HG03457 (cell line): ENCODE data around the gene AHDC1.
"Not testable (repeated sequence)": the region's sequence is repeated elsewhere in the genome, so short reads cannot be mapped to it uniquely, and the experiment has no call there.

Experiments used
- ATAC-seq: cut with Tn5 transposase; IDR thresholded peaks from one replicate; pipeline ENCODE4 v1.9.1; 2021; ENCODE audit warnings: moderate number of reproducible peaks; ENCODE audit not compliant: unreplicated experiment

AHDC1 gene

DNA sequence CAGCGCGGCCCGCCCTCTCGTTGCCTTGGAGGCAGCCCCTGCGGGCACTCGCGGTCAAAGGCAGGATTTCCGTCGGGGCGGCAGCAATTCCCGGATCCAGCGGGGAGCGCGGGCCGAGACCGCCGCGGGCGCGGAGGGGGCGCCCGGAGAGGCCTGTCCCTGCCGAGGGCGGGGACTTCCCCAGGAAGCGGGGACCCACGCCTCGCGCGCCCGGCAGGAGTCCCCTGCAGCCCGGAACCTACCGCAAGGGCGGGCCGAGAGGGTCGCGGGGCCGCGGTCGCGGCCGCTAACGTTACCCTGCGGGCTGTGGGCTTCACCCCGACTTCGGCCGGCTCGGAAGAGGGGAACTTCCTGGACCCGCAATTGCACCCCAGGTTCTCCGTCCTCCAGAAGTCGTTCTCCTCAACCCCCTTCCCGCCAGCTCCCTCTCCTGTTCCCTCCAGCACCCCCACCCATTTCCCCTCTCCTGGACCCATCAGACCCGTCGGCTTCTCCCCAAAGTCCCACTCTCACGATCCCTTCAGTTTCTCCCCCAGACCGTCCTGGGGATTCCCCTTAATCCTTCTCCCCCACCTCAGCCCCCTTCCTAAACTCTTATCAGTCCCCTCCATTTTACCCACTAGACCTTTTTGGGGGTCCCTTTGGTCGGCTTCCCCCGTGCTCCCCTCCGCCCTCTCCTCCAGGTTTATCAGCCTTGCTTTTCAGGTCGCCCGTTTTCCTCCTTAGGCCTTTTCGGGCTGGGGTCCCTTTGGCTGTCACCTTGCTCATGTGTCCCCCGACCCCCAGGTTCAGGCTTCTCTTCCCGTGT is 30.4 kb upstream of the AHDC1 start:
- ATAC-seq, result no peak

DNA sequence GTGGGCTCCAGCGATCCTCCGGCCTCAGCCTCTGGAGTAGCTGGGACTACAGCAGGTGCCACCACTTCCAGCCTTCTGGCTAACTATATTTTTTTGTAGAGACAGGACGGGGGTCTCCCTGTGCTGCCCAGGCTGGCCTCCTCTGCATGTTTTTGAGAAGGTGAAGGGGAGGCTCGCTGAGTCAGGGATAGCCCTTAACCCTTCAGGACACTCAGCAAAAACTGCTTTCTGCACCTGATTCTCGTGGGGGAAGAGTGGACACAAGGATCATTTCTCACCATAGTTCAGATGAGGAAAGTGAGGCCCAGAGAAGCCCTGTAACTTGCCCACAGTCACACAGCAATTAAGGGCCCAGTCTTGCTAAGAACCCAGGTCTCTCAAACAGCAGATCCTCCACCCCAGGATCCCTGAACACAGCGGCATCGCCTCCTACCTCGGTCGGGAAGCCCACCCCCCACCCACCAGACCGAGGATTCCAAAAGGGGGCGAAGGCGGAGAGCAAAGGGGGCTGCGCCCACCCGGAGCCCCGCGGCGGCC is 29.8 kb upstream of the AHDC1 start:
- ATAC-seq, result no peak

DNA sequence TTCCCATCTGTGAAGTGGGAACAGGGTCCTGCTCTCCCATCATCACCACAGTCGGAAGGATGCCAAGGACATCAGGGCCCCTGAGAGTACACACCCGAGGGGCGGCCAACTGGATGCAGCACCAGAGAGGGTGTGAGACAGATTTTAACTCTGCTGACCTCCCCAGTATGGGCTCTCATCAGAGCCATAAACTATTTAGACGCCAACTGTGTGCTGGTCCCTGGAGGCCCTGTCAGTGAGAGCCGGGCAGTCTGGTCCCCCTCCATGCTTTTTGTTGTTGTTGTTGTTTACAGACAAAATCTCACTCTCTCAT is 29.3 kb upstream of the AHDC1 start:
- ATAC-seq, result no peak

DNA sequence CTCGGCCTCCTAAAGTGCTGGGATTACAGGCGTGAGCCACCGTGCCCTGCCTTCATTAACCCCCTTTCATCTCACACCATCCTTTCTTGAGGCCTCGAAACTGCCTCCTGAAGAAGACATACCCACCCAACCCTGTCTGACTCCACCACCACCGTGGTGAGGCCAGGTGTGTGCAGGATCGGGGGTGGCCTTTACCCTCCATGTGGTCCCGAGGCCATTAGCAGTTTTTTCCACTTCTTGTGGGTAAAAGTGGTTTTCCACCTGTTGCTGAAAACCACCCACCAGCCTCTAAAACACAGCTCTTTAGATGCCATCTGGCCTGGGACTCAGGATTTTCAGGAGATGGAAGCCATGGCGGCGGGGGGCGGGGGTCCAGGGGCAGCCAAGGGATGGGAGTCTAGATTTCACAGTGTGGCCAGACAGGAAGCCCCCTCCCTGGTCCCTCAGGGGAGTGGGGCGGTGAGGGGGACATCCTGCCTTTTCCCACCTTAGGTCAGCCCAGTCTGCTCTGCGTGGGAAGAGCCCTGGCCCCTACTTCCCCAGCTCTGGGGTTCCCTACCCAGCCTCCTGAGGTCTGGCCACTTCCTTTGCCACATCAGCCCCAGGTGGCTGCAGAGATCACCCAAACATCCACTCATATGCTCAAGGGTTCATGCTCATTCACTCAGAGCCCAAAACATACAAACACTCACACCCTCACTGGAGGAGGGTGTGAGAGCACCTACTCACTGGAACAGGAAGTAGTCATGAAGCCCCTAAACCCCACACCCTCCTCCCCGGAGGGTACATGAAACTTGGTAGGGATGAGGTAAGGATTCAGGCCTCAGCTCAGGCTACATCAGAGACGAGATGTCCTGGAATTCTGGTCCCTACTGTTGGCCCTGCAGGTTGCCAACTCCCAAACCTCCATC is 28.7 kb upstream of the AHDC1 start:
- ATAC-seq, result peak; percentile 38

DNA sequence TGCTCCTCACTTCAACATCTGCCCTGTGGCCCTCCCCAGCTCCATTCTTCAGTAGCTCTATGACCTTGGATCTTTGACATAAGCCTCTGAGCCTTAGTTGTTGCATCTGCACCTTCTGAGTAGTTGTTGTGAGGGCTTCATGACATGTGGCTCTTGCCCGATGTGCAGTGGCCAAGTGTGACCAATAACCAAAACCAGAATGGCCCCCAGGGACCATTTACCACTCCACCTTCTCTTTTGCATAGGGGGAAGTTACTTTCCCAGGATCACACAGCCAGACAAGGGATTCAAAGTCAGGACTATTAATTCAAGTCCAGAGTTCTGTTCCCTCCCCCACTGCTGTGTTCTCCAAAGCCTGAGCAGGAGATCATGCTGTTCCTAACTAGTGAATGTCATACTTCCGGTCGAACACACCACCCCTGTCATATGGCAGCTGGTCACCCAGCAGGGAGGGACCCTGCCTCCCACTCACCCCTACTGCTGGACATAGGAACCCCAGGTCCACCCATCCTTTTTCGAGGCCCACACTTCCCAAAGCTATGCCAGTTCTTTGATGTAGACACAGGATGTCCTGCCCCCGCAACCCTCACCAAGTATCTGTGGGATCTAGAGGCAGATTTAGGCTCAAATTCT is 27.0 kb upstream of the AHDC1 start:
- peak; percentile 2 for ATAC-seq

DNA sequence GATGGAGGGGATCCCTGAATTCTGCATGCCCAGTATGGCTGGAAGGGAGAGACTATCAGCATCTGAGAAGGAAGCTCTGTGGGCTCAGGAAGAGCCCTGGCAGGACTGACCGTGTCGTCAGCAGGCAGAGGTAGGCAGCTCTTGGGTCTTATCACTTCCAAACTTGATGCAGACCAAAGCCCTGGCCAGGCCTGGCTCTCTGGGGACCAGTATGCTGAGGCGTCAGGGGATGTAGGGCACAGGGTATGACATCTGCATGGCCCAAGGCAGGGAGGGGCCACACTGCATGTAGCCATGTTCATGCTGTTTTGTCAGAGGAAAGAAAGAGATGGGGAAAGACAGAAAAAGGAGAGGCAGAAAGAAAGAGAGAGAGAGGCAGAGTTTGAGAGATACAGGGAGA is 24.8 kb upstream of the AHDC1 start:
- no peak for ATAC-seq

DNA sequence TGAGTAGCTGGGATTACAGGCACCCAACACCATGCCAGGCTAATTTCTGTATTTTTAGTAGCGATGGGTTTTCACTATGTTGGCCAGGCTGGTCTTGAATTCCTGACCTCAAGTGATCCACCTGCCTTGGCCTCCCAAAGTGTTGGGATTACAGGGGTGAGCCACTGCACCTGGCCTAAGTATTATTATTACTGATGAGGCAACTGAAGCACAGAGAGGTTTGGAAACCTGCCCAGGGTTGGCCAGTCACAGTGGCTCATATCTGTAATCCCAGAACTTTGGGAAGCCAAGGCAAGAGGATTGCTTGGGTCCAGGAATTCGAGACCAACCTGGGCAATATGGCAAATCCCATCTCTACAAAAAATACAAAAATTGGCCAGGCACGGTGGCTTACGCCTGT is 23.8 kb upstream of the AHDC1 start:
- ATAC-seq, result not testable (repeated sequence)

DNA sequence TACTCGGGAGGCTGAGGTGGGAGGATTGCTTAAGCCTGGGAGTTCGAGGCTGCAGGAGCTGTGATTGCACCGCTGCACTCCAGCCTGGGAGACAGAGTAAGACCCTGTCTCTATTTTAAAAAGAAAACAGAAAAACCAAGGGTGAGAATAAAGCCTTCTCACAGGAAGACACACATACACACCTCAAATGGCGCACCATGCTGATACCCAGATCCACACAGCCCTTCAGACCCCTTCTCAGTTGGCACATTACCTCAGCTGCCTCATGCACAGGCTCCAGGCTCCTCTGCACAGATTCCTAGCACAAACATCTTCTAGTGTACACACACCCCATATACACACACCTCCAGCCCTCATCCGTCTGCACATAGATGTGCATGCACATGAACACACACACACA is 23.1 kb upstream of the AHDC1 start:
- ATAC-seq, result no peak

DNA sequence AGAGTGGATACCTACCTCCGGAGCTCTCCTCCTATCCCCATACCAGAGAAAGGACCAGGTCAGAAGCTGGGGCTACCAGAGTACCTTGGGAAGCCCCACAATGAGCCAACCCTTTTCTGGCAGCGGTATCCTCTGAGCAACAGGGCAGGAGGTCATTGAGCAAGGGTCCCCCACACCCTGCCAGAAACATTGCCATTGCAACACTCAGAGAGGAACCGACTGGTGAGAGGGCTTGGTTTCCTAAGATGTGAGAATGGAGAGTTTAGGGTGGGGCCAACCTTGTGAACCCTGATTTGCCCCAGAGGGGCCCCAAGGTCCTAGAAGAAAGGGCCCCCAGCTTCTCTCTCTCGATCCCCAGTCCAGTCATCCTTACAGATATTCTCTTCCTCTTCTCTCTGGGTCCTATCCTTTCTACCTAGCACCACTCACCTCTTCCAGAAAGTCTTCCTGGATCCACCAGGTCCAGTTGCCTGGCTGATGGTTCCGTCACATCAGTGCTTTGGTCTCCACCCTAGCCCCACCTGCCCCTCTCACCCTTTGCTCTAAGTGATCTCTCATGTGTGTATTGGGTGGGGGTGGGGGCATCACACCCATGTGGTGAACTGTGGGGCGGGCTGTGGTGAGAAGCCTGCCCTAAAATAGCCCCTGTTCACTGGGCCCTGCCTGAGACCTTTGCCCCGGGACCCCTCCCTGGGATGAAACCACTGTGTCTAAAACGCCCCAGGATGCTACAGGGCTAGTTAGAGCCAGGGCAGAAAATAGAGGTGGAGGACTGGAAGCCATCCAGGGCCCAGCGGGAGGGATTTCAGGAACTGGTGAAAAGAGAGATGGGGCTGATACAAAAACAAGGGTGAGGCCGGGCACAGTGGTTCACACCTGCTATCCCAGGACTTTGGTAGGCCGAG is 22.3 kb upstream of the AHDC1 start:
- no peak for ATAC-seq

DNA sequence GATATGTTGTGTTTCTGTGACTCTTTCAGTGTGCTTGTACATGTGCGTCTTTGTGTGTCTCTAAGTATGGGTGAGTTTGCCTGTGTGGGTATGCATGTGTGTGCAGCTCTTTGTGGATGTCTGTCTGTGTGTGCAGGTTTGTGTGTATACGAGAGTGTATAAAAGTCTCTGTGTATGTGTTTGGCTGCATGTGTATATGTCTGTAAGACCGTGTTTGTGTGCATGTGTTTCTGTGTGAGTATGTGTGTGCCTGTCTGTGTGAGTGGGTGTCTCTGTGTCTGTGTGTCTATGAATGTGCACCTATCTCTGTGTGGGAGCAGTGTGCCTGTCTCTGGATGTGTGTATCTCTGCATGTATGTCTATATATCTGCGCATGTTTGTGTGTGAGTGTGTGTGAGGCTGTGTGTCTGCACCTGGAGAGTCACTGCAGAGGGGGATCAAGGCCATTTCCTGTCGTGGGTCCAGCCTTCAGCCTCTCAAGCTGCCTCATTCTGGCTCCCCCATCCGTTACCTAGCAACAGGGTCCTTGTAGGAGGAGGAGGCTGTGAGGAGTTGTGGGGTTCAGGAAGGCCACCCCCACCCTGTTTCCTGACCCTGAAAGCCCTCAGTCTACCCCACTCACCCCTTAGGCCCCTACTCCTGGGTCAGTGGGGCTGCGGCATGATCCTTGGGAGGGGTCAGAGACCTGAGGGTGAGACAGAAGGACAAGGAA is 20.7 kb upstream of the AHDC1 start:
- no peak for ATAC-seq

DNA sequence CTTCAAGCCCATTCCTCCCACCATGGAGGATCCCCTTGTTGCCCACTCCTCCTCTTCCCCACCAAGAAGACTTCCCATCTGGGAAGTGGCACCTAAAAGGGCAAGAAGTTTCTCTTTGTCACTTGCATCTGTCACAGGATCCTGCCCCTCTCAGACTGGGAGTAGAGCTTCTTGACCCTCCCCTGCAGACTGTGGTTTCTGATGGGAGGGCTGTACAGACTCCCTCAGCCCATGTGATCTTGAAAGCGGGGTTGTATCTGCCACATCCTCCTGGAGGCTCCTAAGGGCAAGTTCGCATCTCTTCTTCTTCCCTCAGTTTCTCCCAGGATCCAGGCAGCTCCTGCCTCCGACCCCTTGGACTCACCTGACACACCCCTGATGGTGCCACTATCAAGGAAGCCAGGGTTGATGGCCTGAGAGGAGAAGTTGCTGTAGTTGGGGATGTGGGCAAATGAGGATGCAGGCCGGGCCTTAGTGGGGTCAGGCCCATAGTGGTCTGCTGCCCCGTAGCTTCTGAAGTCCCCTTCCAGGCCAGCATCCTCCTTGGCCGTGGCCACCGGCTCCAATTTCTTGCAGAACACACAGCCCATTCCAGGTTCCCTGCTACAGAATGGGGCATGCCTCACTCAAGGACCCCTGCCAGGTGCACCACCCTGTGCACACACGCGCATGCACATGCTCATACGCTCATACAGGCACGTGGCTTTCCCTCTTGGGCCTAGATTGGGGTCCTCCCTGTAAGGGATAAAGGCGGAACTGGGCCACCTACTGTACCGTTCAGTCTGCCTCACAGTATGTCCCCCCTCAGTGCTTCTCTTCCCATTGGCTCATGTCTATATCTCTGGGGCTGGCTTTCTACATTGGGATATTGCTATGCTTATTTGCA is 19.6 kb upstream of the AHDC1 start:
- no peak for ATAC-seq

DNA sequence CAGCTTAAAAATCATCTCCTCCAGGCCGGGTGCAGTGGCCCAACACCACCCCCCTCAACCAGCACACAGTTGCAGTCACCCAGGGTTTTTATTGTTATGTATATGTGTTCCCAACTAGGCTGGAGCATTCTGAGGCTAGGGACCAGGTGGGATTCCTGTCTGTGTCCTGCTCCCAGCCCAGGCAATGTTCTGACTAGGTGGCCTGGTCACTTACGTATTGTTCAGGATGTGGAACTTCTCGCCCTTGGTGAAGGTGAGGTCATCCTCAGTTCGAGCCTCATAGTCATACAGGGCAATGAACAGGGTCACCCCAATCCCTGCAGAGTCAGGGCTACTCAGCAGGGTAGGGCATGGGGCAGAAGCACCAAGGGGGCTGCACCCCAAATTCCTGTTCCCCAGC is 18.9 kb upstream of the AHDC1 start:
- ATAC-seq, result no peak

DNA sequence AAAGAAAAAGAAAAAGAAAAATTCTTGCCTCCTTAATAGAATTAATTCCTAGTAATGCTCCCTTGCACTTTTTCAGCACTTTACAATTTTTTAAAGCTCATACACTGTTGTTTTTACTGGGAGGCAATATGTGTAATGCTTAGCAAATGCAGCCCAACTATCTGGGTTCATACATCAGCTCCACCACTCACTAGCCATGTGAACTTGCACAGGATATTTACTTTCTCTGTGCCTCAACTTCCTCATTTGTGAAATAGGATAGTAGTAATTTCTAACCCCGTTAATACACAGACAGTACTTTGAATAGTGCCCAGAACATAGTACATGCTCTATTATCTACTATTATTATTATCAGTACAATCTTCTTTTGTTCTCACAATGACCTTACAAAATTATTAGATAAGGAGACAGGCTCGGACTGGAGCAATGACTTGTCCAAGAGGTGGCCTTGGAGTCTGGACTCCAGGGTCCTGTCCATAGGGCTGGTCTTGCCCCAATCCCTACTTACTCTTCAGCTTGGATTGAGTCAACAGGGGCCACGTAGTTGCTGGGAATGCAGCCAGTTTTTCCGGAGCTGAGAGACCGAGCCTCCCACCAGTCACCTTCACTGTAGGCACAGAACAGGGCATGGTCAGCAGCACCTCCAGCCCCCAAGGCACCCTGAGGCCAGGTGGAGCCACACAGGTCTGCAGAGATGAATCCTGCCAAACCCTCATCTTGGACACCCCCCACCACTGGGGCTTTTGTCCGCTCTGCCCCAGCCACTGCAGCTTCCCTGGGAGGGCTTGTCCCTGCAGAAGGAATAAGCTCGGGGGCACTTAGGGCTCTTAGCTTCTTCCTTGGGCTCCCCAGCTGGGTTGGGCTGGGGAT is 17.3 kb upstream of the AHDC1 start:
- no peak for ATAC-seq

DNA sequence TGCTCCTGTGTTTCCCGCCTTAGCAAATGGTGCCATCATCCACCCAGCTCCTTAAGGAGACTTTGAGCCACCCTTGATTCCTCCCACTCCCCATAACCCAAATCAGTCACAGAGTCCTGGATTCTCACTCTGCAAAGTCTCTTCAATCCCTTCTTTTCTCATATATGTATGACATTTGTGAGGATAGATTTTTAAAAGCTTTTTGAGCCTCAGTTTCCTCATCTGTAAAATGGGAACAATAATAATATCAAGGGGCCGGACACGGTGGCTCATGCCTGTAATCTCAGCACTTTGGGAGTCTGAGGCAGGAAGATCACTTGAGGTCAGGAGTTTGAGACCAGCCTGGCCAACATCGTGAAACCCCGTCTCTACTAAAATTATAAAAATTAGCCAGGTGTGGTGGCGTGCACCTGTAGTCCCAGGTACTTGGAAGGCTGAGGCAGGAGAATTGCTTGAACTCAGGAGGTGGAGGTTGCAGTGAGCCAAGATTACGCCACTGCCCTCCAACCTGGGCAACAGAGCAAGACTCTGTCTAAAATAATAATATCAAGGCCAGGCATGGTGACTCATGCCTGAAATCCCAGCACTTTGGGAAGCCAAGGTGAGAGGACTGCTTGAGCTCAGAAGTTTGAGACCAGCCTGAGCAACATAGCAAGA is 16.0 kb upstream of the AHDC1 start:
- not testable (repeated sequence) for ATAC-seq

DNA sequence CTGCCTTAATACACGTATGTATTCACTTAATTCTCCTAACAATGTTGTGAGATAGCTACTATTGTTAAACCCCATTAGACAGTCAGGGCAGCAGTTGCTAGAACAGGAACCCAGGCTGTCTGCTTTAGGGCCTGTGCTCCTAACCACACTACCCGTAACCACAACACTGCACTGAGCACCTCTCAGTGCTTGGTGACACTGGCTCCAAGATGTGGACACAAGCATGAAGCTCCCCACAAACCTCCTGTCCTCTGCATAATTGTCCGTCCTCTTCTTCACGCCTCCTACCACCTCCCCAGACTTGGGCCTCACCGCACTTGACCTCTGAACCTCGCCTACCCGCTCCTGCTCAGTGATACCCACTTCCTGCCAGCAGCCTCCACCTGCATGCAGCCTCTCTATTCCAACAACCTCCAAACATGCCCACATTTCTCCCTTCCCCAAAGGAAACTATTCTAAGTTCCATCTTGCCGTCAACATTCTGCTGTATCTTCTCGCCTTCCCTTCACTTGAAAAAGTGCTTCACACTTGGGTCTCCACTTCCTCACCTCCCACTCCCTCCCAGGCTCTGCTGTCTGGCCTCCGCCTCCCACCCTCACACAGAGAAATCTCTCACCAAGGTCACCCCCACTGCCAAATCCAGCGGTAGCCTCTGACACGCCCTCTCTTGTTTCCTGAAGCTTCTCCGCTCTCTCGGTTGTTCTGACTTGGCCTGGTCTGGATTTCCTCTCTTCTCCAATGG is 14.6 kb upstream of the AHDC1 start:
- ATAC-seq, result no peak

DNA sequence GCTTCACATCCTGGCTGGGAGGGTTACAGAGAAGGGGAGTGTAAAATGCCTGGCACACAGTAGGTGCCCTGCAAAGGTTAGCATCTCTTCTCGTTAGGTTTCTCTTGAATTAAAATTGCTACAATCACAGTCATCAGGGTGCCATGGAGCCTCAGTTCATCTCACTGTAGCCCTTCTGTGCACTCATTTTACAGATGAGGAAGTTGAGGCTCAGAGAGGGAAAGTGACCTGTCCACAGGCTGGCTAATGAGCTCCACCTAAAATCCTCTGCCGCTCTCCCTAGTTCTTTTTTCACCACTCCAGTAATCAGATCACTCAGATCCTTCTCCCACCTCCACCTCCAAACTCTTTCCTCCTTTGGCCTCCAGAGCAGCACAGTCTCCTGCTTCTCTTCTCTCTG is 13.5 kb upstream of the AHDC1 start:
- no peak for ATAC-seq

DNA sequence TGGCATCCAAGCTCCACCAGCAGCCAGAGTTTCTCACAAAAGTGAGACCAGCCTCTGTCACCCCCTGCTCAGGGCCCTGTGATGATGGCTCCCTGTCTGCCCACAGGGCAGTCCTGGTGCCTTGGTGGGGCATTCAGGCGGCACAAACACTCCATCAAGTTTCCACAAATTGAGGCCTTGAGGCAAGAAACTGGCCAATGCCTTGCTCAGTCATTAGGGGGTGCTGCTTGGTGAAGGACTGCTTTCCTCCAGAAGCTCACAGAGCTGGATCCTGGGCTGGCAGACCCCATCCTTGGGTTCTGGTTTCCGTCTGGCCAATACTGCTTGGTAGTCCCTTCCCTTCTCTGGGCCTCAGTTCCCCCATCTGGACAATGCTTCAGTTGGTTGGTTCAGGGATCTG is 12.5 kb upstream of the AHDC1 start:
- ATAC-seq, result no peak
